SK-N-SH (cell line): ENCODE data around the gene ZNF407. TPM values are rescaled to one million over a fixed set of nuclear protein-coding genes. Genes with fewer than 3 reads are reported as not detected.

Experiments
- CTCF ChIA-PET: fragments of 300-600, 350-600 bp; formaldehyde crosslinking; extraction: SDS; loops from one replicate; lab custom pipeline; 2021; lab: Yijun Ruan, JAX
- POLR2A ChIA-PET: fragments of 350-600 bp; sonication (Branson Sonifier 250); formaldehyde crosslinking; extraction: SDS; loops from one replicate; lab custom pipeline; 2020; ENCODE audit warnings: antibody characterized with exemption, inconsistent platforms; lab: Yijun Ruan, JAX
- DNase-seq: peaks from one replicate; pipeline ENCODE4 v3.0.0; 2012
- H2AFZ ChIP-seq: fragments of 200-600 bp; sonication (generic); 2 replicates; pipeline ENCODE4 v1.8.1; 2016; ENCODE audit warnings: antibody characterized with exemption, mild to moderate bottlenecking, low read depth
- H3F3A ChIP-seq: fragments of 200-600 bp; sonication (generic); replicated peaks from 2 replicates; pipeline ENCODE3; 2016; ENCODE audit warnings: antibody characterized with exemption, mild to moderate bottlenecking; ENCODE audit not compliant: insufficient read depth
- H3K27ac ChIP-seq, 2 experiments: fragments of 200-500 bp in 1 of 2; fragments of 200-600 bp in 1 of 2; sonication (Bioruptor generic) in 1 of 2; sonication (generic), shearing (Covaris generic) in 1 of 2; 2 replicates each; pipeline versions ENCODE4 v1.5.1 to v1.6.1; 2014 to 2016; ENCODE audit warnings: low read depth in 2 of 2, inconsistent platforms in 1 of 2, low read length in 1 of 2, mild to moderate bottlenecking in 1 of 2, mixed read lengths in 1 of 2
- H3K27me3 ChIP-seq: fragments of 200-600 bp; sonication (generic), shearing (Covaris generic); 2 replicates; pipeline ENCODE4 v1.6.1; 2016; ENCODE audit warnings: mixed run types; ENCODE audit not compliant: insufficient read depth
- H3K36me3 ChIP-seq, 2 experiments: fragments of 200-500 bp in 1 of 2; fragments of 200-600 bp in 1 of 2; sonication (Bioruptor generic) in 1 of 2; sonication (generic) in 1 of 2; replicated peaks in 1 of 2; 2 replicates each; pipeline versions ENCODE3 to v1.5.1; 2014 to 2016; ENCODE audit warnings: low read length in 1 of 2, mild to moderate bottlenecking in 1 of 2; ENCODE audit not compliant: insufficient read depth in 2 of 2, control insufficient read depth in 1 of 2
- H3K4me1 ChIP-seq, 2 experiments: fragments of 200-500 bp in 1 of 2; fragments of 200-600 bp in 1 of 2; sonication (Bioruptor generic) in 1 of 2; sonication (generic), shearing (Covaris generic) in 1 of 2; 2 replicates each; pipeline versions ENCODE4 v1.5.1 to v1.6.1; 2014 to 2016; ENCODE audit warnings: low read depth in 1 of 2, low read length in 1 of 2, mixed run types in 1 of 2; ENCODE audit not compliant: insufficient read depth in 2 of 2, control insufficient read depth in 1 of 2
- H3K4me2 ChIP-seq: fragments of 200-600 bp; sonication (generic), shearing (Covaris generic); 2 replicates; pipeline ENCODE4 v1.6.1; 2017; ENCODE audit warnings: mixed run types
- H3K4me3 ChIP-seq, 2 experiments: fragments of 200-500 bp in 1 of 2; fragments of 200-600 bp in 1 of 2; sonication (Bioruptor generic) in 1 of 2; sonication (generic), shearing (Covaris generic) in 1 of 2; 2 replicates each; pipeline versions ENCODE4 v1.5.1 to v1.8.1; 2014 to 2016; ENCODE audit warnings: low read depth in 2 of 2, inconsistent platforms in 1 of 2, low read length in 1 of 2, mild to moderate bottlenecking in 1 of 2, mixed read lengths in 1 of 2, moderate library complexity in 1 of 2
- H3K79me2 ChIP-seq: fragments of 200-600 bp; sonication (generic); 2 replicates; pipeline ENCODE4 v1.8.1; 2017; ENCODE audit warnings: mild to moderate bottlenecking; ENCODE audit not compliant: insufficient read depth
- H3K9ac ChIP-seq: fragments of 200-600 bp; sonication (generic); 2 replicates; pipeline ENCODE4 v1.6.1; 2017; ENCODE audit warnings: mixed run types
- H3K9me2 ChIP-seq: fragments of 200-600 bp; sonication (generic); 2 replicates; pipeline ENCODE4 v1.6.1; 2017; ENCODE audit warnings: mixed run types
- H3K9me3 ChIP-seq: fragments of 200-600 bp; sonication (generic); 2 replicates; pipeline ENCODE4 v1.6.1; 2017; ENCODE audit warnings: mixed run types, mild to moderate bottlenecking, moderate library complexity
- H4K20me1 ChIP-seq: fragments of 200-600 bp; sonication (generic); 2 replicates; pipeline ENCODE4 v1.6.1; 2017; ENCODE audit warnings: mild to moderate bottlenecking, mixed run types; ENCODE audit not compliant: insufficient read depth
- EP300 ChIP-seq, 2 experiments: IDR thresholded peaks; 2 replicates each; pipeline versions ENCODE4 v1.4.0 to v1.6.1; 2012; ENCODE audit warnings: borderline replicate concordance in 1 of 2, low read depth in 1 of 2, low read length in 1 of 2
- FOXM1 ChIP-seq: IDR thresholded peaks from 2 replicates; pipeline ENCODE4 v1.4.0; 2012; ENCODE audit warnings: low read depth, mild to moderate bottlenecking
- MXI1 ChIP-seq: IDR thresholded peaks from 2 replicates; pipeline ENCODE4 v1.6.1; 2012; ENCODE audit warnings: mild to moderate bottlenecking, low read depth, low read length, improper control_type of control experiment
- NRF1 ChIP-seq: IDR thresholded peaks from 2 replicates; pipeline ENCODE4 v1.6.1; 2012; ENCODE audit warnings: low read depth, mild to moderate bottlenecking, low read length
- SIN3A ChIP-seq: IDR thresholded peaks from 2 replicates; pipeline ENCODE4 v1.6.1; 2012; ENCODE audit warnings: low read depth, mild to moderate bottlenecking, low read length, moderate library complexity, borderline replicate concordance
- WGBS: methylation state at CpG from one replicate; pipeline ENCODE4 v1.1.6; 2017; ENCODE audit warnings: low lambda C conversion rate; 5-methylcytosine and 5-hydroxymethylcytosine counted together
- polyA plus RNA-seq, 3 experiments: library from polyadenylated mRNA; depleted of rRNA; stranded (reverse); fragments of >200 nt; gene quantifications; 2 replicates each; pipeline ENCODE4 v1.2.3, GENCODE V29; 2012
- TF ChIP-seq, protein P1 (sequence below): IDR thresholded peaks from 2 replicates; pipeline ENCODE4 v1.4.0; 2012; ENCODE audit warnings: low read depth, borderline replicate concordance
- TF ChIP-seq, protein P2 (sequence below): fragments of 150-350 bp; IDR thresholded peaks from 2 replicates; pipeline ENCODE4 v1.6.1; 2016; ENCODE audit warnings: mild to moderate bottlenecking, low read depth, low read length
- TF ChIP-seq, protein P3 (sequence below): IDR thresholded peaks from 2 replicates; pipeline ENCODE4; 2012
- TF ChIP-seq, protein P4 (sequence below): IDR thresholded peaks from 2 replicates; pipeline ENCODE4 v1.4.0; 2012; ENCODE audit warnings: low read depth

Gene ZNF407
- polyA plus RNA-seq, 1 of the 3 experiments (the other 2 are of a cell fraction): 2.6 TPM

DNA sequence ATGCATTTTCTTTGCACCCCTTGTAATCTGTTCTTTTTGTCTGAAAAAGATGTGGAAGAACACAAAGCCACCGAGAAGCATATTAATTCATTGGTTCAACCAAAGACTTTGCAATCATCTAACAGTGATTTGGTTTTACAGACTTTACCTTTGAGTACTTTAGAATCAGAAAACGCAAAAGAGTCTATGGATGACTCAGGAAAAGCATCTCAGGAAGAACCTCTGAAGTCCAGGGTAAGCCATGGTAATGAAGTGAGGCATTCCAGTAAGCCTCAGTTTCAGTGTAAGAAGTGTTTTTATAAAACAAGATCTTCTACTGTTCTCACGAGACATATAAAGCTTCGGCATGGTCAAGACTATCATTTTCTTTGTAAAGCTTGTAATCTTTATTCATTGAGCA is 35.2 kb downstream of the ZNF407 start (continued):
- TF ChIP-seq, protein P1, sequence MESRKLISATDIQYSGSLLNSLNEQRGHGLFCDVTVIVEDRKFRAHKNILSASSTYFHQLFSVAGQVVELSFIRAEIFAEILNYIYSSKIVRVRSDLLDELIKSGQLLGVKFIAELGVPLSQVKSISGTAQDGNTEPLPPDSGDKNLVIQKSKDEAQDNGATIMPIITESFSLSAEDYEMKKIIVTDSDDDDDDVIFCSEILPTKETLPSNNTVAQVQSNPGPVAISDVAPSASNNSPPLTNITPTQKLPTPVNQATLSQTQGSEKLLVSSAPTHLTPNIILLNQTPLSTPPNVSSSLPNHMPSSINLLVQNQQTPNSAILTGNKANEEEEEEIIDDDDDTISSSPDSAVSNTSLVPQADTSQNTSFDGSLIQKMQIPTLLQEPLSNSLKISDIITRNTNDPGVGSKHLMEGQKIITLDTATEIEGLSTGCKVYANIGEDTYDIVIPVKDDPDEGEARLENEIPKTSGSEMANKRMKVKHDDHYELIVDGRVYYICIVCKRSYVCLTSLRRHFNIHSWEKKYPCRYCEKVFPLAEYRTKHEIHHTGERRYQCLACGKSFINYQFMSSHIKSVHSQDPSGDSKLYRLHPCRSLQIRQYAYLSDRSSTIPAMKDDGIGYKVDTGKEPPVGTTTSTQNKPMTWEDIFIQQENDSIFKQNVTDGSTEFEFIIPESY: no peak
- TF ChIP-seq FOXM1 (no peak), NRF1 (no peak), SIN3A (no peak)
- TF ChIP-seq, protein P2, sequence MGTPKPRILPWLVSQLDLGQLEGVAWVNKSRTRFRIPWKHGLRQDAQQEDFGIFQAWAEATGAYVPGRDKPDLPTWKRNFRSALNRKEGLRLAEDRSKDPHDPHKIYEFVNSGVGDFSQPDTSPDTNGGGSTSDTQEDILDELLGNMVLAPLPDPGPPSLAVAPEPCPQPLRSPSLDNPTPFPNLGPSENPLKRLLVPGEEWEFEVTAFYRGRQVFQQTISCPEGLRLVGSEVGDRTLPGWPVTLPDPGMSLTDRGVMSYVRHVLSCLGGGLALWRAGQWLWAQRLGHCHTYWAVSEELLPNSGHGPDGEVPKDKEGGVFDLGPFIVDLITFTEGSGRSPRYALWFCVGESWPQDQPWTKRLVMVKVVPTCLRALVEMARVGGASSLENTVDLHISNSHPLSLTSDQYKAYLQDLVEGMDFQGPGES: no peak

DNA sequence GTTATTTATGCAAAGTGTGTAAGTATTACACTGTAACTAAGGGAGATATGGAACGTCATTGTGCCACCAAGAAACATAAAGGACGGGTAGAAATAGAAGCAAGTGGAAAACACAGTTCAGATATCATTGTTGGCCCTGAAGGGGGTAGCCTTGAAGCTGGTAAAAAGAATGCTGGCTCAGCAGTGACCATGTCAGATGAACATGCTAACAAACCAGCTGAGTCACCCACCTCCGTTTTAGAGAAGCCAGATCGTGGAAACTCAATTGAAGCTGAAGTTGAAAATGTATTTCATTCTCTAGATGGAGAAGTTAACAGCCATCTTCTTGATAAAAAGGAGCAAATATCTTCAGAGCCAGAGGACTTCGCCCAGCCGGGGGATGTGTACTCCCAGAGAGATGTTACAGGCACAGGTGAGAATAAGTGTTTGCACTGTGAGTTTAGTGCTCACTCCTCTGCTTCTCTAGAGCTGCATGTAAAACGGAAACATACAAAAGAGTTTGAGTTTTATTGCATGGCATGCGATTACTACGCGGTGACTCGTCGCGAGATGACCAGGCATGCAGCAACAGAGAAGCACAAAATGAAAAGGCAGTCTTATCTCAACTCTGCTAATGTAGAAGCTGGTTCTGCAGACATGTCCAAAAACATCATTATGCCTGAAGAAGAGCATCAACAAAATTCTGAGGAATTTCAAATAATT is 36.1 kb downstream of the ZNF407 start:
- ChIA-PET POLR2A (no interaction called here), CTCF (interaction anchor here (1.8 to 3.2 kb wide), 2 partner anchors 10 to 20 kb away, joined by 7 to 9 read pairs; no protein-coding TSS in a partner anchor)
- no peaks in the 10 kb centered on the region for H3K9me3 ChIP-seq
- H2AFZ ChIP-seq: no peak overlapping the region
- no peaks in the 10 kb centered on the region for H3F3A ChIP-seq
- H3K79me2 ChIP-seq: peaks cover 7% of the 10 kb centered on the region; the same call in 1 of the 2 replicates
- DNase-seq: no peak
- H3K4me1 ChIP-seq: no peaks in the 10 kb centered on the region
- peaks cover 14 to 35% of the 10 kb centered on the region in 2 experiments for H3K36me3 ChIP-seq
- H3K27me3 ChIP-seq: no peaks in the 10 kb centered on the region
- TF ChIP-seq EP300 (IDR thresholded peaks at IDR 0.05; ENCODE audit: borderline replicate concordance in 1 of 2, low read depth in 1 of 2, low read length in 1 of 2) (no peak), MXI1 (no peak), SIN3A (no peak), NRF1 (no peak)
- TF ChIP-seq, protein P3, sequence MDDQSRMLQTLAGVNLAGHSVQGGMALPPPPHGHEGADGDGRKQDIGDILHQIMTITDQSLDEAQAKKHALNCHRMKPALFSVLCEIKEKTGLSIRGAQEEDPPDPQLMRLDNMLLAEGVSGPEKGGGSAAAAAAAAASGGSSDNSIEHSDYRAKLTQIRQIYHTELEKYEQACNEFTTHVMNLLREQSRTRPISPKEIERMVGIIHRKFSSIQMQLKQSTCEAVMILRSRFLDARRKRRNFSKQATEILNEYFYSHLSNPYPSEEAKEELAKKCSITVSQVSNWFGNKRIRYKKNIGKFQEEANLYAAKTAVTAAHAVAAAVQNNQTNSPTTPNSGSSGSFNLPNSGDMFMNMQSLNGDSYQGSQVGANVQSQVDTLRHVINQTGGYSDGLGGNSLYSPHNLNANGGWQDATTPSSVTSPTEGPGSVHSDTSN: no peak
- TF ChIP-seq, protein P4, sequence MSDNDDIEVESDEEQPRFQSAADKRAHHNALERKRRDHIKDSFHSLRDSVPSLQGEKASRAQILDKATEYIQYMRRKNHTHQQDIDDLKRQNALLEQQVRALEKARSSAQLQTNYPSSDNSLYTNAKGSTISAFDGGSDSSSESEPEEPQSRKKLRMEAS: no peak
- H3K9ac ChIP-seq: no peak overlapping the region
- no peak overlapping the region for H3K4me3 ChIP-seq
- no peak overlapping the region for H3K27ac ChIP-seq
- H3K9me2 ChIP-seq: no peaks in the 10 kb centered on the region
- H3K4me2 ChIP-seq: no peak overlapping the region
- no peaks in the 10 kb centered on the region for H4K20me1 ChIP-seq
- WGBS: 91% methylated on average over 13 of the region's 13 CpGs
